GM21576 (cell line): Measurements from ENCODE around the gene TJP1.
"Not testable (repeated sequence)": the region's sequence is repeated elsewhere in the genome, so short reads cannot be mapped to it uniquely, and the experiment has no call there.

Experiments
- ATAC-seq: cut with Tn5 transposase; IDR thresholded peaks from one replicate; pipeline ENCODE4 v1.9.1; 2021; ENCODE audit warnings: mild to moderate bottlenecking, moderate library complexity; ENCODE audit not compliant: unreplicated experiment

The TJP1 gene

GRCh38 chr15:29756358-29757267, 65.7 kb downstream of the TJP1 start:
- ATAC-seq, result no peak

DNA sequence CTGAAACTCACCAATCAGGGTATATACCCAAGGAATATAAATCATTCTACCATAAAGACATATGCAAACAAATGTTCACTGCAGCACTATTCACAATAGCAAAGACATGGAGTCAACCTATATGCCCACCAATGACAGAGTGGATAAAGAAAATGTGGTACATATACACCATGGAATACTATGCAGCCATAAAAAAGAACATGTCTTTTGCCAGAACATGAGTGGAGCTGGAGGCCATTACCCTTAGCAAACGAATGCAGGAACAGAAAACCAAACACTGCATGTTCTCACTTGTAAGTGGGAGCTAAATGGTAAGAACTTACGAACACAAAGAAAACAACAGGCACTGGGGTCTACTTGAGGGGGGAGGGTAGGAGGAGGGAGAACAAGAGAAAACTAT, 68.3 kb downstream of the TJP1 start:
- not testable (repeated sequence) for ATAC-seq

GRCh38 chr15:29753506-29753905, 68.8 kb downstream of the TJP1 start:
- ATAC-seq, result no peak

- no peak for ATAC-seq
Measured at GRCh38 chr15:29750754-29751153, 71.5 kb downstream of the TJP1 start.

GRCh38 chr15:29749365-29750086, 72.7 kb downstream of the TJP1 start:
- ATAC-seq, result no peak

- no peak for ATAC-seq
Measured at GRCh38 chr15:29747837-29748417, 74.3 kb downstream of the TJP1 start.

DNA sequence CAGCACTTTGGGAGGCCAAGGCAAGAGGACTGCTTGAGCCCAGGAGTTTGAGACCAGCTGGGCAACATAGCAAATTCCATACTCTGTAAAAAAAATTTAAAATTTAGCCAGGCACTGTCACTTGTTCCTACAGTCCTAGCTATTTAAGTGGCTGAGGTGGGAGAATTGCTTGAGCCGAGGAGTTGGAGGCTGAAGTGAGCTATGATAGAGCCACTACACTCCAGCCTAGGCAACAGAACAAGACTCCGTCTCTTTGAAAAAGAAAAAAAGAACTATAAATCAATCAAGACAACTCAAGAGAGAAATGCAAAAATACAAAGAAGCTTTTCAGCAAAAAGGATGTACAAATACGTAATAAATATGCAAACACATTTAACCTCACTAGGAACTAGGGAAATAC, 78.8 kb downstream of the TJP1 start:
- no peak for ATAC-seq

DNA sequence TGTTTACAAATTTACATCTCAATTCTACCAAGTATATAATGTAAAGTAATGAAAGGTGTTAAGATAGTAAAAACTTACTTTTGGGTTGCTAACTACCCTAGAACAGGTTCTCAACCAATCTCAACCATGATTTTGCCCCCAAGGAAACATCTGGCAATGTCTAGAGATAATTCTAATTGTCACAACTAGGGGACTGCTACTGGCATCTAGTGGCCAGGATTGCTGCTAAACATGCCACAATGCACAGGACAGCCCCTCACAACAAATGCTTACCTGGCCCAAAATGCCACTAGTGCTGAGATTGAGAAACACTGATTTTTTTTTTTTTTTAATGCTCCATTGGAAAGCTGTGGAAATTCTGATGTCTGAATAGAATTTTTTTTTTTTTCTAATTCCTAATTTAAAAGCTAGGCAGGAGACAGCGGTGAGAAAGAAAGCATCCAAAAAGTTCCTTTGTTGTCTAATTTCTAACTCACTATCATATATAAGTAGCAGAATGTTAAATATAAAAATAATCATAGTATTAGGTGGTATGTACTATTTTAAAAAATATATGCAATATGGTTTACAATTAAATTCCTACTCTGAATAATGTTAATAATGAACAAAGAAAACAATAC, 81.5 kb downstream of the TJP1 start:
- ATAC-seq, result no peak

DNA sequence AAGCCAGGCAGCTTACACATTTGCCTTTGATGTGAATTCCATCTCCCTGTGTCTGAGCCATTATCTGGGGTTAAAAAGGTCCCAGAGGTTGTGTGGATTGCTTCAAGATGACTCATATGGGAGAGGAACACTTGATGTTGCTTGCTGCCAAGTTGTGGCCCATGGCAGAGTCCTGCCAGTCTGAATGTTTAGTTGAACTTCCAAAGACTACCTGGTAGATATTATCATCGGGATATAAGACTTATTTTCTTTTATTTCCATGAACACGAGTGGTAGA, 85.6 kb downstream of the TJP1 start:
- ATAC-seq, result no peak

GRCh38 chr15:29736012-29736743, 86.1 kb downstream of the TJP1 start:
- no peak for ATAC-seq

DNA sequence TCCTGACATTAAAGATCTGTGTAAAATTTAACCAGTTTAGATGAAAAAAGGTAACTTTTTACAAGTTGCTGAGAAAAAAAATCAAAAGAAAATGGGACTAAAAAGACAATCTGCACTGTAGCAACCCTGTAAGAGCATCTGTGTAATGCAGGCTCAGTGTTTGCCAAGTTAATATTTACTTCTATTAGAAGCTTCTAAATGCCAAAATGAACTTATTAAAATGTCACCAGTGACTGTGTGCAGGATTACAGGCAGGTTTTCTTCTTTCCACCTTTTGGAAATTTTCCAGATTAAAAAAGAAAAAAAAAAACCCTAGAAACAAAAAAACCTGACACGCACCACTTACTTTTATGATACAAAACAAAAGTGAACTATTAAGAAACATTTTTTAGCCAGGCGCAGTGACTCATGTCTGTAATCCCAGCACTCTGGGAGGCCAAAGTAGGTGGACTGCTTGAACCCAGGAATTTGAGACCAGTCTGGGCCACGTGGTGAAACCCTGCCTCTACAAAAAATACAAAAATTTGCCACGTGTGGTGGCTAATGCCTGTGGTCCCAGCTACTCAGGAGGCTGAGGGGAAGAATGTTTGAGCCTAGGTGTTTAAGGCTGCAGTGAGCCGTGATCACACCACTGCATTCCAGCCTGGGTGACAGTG, 87.2 kb downstream of the TJP1 start:
- ATAC-seq, result no peak

GRCh38 chr15:29731865-29732264, 90.4 kb downstream of the TJP1 start:
- ATAC-seq, result no peak

DNA sequence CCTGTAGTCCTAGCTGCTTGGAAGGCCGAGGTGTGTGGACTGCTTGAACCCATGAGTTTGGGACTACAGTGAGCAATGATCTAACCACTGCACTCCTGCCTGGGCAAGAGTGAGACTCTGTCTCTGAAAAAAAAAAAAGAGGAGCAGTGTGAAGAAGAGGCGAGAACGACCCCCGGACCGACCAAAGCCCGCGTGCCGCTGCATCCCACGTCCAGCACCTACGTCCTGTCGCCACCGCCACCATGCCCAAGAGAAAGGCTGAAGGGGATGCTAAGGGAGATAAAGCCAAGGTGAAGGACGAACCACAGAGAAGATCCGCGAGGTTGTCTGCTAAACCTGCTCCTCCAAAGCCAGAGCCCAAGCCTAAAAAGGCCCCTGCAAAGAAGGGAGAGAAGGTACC, 91.8 kb downstream of the TJP1 start:
- not testable (repeated sequence) for ATAC-seq

- no peak for ATAC-seq
Measured at GRCh38 chr15:29728418-29728817, 93.8 kb downstream of the TJP1 start.

- ATAC-seq, result no peak
Measured at GRCh38 chr15:29727871-29728270, 94.4 kb downstream of the TJP1 start.

DNA sequence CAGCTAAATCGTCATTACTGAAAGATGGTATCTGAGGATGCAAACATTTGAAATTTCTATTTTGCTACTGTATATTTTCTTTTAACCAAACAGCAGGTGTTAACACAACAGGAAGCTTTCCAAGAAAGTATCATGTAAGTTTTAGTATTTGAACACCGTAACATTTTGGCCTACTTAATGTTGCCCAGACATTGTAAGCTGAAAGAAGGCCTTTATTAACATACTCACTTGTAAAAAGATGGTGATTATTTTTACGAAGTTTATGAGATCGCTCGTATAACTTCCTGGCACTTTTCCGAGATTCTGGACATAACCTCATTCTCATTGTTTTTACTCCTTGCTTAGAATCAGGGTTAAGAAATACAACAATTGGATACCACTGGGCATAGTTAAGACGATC, 95.7 kb downstream of the TJP1 start:
- ATAC-seq, result no peak

DNA sequence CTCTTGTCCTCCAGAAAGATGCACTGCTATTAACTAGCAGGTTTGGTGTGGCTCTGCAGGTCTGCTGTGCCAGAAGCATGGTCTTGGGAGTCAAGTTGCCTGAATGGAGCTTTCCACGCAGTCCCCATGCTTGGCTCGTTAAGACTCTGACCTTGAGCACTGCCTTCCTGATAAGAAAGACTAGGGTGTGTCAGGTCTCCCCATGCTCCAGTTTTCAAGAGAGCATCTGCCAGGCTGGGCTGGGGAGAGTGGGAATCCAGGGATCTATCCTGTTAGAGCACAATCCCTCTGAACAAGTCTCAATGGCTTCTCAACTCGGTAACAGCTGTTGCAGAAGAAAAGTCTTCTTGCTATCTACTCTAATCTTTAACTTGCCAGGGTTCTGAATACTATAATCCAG, 98.2 kb downstream of the TJP1 start:
- no peak for ATAC-seq

DNA sequence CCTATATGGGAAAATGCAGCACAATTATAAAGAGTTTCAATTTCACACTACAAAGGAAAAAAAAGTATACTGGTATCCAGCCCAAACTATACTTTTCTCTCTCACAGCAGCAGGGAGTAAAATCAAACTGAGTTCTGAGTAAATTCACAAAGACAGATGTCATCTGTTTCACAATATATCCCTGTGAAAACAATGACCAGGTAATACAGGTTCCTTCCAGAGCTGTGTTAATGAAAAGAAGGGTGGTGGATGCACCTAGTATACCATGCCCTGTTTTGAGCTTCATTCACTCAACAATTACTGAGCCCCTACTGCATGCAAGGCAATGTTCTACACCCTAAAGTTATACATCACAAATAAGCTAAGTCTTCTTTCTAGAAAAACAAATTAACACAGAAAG, 108.5 kb downstream of the TJP1 start:
- no peak for ATAC-seq

- no peak for ATAC-seq
Measured at GRCh38 chr15:29712149-29712885, 110.0 kb downstream of the TJP1 start.

DNA sequence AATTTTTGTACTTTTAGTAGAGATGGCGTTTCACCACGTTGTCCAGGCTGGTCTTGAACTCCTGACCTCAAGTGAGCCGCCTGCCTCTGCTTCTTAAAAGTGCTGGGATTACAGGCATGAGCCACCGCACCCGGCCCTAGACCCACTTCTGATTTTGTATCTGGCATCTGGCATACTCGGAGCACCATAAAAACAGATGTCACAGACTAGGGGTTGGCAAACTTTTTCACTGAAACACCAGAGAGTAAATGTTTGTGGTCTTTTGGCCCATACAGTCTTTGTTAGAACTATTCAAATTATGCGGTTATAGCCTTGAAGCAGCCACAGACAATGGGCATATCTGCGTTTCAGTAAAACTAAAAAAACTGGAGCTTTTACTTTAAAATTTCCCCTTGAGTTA, 110.7 kb downstream of the TJP1 start:
- no peak for ATAC-seq
